ENCODE data around the gene DCC.

GRCh38 chr18:53551868-53552426, 1212.0 kb downstream of the DCC start:
- TF ChIP-seq EP300 (IDR thresholded peaks at IDR 0.05) (no peak), CTCF (IDR thresholded peaks at IDR 0.05) (no peak)

All from tibial nerve (tissue), 4 donors.